ENCODE data around the gene POLE4.

DNA sequence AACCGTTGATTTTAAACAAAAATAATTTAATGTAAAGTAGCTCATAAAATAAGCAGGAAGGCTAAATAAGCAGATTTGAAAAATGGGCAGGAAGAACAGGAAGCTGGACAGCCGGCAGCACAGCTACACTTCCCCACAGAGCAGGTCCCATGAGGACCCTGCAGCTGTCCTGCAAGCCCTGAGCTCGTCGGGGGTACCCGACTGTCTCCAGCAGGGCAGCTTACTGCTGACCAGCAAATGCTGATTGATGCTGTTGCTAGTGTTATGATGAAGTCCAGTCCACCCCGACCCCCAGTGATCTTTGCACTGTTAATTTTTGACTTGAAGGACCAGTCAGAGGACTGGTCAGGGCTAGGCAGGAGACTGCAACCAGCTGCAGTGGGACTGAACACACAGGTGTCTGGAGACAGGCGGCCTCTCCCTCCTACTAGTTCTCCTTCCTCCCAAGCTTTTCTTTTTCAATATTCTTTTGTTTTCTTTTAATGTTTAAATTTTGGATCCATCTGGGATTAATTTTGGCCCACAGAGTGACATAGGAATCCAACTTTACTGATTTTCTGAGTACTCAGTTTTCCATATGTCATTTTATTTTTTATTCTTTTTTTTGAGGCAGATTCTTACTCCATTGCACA is 27.7 kb downstream of the POLE4 start:
- TF ChIP-seq, protein P1, sequence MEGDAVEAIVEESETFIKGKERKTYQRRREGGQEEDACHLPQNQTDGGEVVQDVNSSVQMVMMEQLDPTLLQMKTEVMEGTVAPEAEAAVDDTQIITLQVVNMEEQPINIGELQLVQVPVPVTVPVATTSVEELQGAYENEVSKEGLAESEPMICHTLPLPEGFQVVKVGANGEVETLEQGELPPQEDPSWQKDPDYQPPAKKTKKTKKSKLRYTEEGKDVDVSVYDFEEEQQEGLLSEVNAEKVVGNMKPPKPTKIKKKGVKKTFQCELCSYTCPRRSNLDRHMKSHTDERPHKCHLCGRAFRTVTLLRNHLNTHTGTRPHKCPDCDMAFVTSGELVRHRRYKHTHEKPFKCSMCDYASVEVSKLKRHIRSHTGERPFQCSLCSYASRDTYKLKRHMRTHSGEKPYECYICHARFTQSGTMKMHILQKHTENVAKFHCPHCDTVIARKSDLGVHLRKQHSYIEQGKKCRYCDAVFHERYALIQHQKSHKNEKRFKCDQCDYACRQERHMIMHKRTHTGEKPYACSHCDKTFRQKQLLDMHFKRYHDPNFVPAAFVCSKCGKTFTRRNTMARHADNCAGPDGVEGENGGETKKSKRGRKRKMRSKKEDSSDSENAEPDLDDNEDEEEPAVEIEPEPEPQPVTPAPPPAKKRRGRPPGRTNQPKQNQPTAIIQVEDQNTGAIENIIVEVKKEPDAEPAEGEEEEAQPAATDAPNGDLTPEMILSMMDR (IDR thresholded peaks at IDR 0.05): no peak
- TF ChIP-seq POLR2A (IDR thresholded peaks at IDR 0.05): no peak

Data from testis (tissue), 2 donors.